PFSK-1 (cell line): ENCODE measurements around the gene PPP2R2D.

Source experiments
- FOXP2 ChIP-seq: optimal IDR thresholded peaks from 2 replicates; pipeline ENCODE3; 2011; ENCODE audit warnings: borderline replicate concordance, control low read depth, inconsistent platforms; ENCODE audit not compliant: insufficient read depth; ENCODE audit errors: extremely low read length, extremely low read depth
- POLR2AphosphoS5 ChIP-seq: IDR thresholded peaks from 2 replicates; pipeline ENCODE4 v1.6.1; 2012; ENCODE audit warnings: low read depth, mild to moderate bottlenecking, control low read depth, low read length, moderate library complexity
- SIN3A ChIP-seq: IDR thresholded peaks from 2 replicates; pipeline ENCODE4 v1.6.1; 2012; ENCODE audit warnings: mild to moderate bottlenecking, low read length, moderate library complexity, borderline replicate concordance; ENCODE audit not compliant: insufficient read depth
- TAF1 ChIP-seq: IDR thresholded peaks from 2 replicates; pipeline ENCODE4 v1.6.1; 2012; ENCODE audit warnings: low read length, control low read depth, borderline replicate concordance; ENCODE audit not compliant: insufficient read depth
- TF ChIP-seq, protein P1 (sequence below), 2 experiments: IDR thresholded peaks; 2 replicates each; pipeline versions ENCODE4 v1.6.1 to v1.8.0; 2011 to 2012; ENCODE audit warnings: low read depth in 2 of 2, low read length in 2 of 2, control low read depth in 1 of 2, inconsistent platforms in 1 of 2, mild to moderate bottlenecking in 1 of 2, moderate library complexity in 1 of 2; ENCODE audit not compliant: insufficient read depth in 1 of 2

DNA sequence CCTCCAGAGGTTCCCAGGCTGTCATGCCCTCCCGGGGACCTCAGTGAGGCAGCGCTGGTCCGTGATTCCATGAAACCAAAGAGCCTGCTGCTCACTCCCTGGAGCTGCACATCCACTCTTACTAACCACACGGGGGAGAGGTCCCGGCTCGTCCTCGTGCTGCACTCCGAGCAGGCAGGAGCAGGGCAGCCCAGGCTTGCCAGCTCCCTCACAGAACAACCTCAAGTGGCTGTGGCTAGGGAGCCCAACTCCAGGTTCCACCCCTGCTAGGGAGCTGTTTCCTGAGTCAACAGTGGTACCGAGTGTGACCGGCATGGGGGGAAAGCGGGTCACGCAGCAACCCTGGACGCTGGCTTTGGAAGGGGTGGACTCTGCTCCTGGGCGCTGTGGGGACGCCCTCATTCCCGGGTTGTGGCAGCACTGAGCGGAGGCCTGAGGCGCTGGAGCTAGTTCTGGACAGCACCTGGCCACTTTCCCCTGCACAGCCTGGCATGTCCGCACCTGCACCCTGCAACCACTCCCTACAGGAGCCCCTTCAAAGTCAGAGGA lies 27.9 kb upstream of the PPP2R2D start:
- TF ChIP-seq TAF1 (no peak), POLR2AphosphoS5 (no peak), SIN3A (no peak), FOXP2 (no peak)
- TF ChIP-seq, protein P1, sequence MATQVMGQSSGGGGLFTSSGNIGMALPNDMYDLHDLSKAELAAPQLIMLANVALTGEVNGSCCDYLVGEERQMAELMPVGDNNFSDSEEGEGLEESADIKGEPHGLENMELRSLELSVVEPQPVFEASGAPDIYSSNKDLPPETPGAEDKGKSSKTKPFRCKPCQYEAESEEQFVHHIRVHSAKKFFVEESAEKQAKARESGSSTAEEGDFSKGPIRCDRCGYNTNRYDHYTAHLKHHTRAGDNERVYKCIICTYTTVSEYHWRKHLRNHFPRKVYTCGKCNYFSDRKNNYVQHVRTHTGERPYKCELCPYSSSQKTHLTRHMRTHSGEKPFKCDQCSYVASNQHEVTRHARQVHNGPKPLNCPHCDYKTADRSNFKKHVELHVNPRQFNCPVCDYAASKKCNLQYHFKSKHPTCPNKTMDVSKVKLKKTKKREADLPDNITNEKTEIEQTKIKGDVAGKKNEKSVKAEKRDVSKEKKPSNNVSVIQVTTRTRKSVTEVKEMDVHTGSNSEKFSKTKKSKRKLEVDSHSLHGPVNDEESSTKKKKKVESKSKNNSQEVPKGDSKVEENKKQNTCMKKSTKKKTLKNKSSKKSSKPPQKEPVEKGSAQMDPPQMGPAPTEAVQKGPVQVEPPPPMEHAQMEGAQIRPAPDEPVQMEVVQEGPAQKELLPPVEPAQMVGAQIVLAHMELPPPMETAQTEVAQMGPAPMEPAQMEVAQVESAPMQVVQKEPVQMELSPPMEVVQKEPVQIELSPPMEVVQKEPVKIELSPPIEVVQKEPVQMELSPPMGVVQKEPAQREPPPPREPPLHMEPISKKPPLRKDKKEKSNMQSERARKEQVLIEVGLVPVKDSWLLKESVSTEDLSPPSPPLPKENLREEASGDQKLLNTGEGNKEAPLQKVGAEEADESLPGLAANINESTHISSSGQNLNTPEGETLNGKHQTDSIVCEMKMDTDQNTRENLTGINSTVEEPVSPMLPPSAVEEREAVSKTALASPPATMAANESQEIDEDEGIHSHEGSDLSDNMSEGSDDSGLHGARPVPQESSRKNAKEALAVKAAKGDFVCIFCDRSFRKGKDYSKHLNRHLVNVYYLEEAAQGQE (IDR thresholded peaks at IDR 0.05; ENCODE audit: insufficient read depth in 1 of 2, low read depth in 2 of 2, low read length in 2 of 2), result no peak
